Spleen (tissue), 11 donors: ENCODE results near the gene HSFX3. TPM values are rescaled to one million over a fixed set of nuclear protein-coding genes. Genes with fewer than 3 reads are reported as not detected.
"Not testable (repeated sequence)": the region's sequence is repeated elsewhere in the genome, so short reads cannot be mapped to it uniquely, and the experiment has no call there.

ENCODE experiments used
- DNase-seq: peaks from one replicate; pipeline ENCODE4 v3.0.0-alpha.2; 2020
- H3K27ac ChIP-seq, 8 donors: fragments of 200-600 bp; sonication (generic) in 7 of 8; 1 replicate in 4 of 8; 2 replicates in 4 of 8; pipeline versions ENCODE4 v1.5.0 to v1.8.0; 2016 to 2021; ENCODE audit warnings: inconsistent platforms in 4 of 8, mild to moderate bottlenecking in 4 of 8, moderate library complexity in 1 of 8
- H3K27me3 ChIP-seq, 7 donors: fragments of 200-600 bp; sonication (generic) in 6 of 7; replicated peaks in 1 of 7; 1 replicate in 4 of 7; 2 replicates in 3 of 7; pipeline versions ENCODE4 v1.5.0 to v1.8.0; 2016 to 2021; ENCODE audit warnings: inconsistent platforms in 3 of 7, mild to moderate bottlenecking in 1 of 7
- H3K36me3 ChIP-seq, 6 donors: fragments of 200-600 bp; sonication (generic) in 5 of 6; 1 replicate in 4 of 6; 2 replicates in 2 of 6; pipeline versions ENCODE4 v1.5.0 to v1.8.0; 2016 to 2021; ENCODE audit warnings: inconsistent platforms in 2 of 6
- H3K4me1 ChIP-seq, 6 donors: fragments of 200-600 bp; sonication (generic) in 5 of 6; 1 replicate in 3 of 6; 2 replicates in 3 of 6; pipeline versions ENCODE4 v1.5.0 to v1.8.0; 2016 to 2021; ENCODE audit warnings: inconsistent platforms in 3 of 6
- H3K4me3 ChIP-seq, 8 donors: fragments of 200-600 bp; sonication (generic) in 7 of 8; 1 replicate in 4 of 8; 2 replicates in 4 of 8; pipeline versions ENCODE4 v1.5.0 to v1.8.0; 2016 to 2021; ENCODE audit warnings: inconsistent platforms in 4 of 8, mild to moderate bottlenecking in 4 of 8, moderate library complexity in 2 of 8
- H3K9me3 ChIP-seq, 8 donors: fragments of 200-600 bp; sonication (generic) in 7 of 8; 1 replicate in 4 of 8; 2 replicates in 4 of 8; pipeline versions ENCODE4 v1.5.0 to v1.8.0; 2016 to 2021; ENCODE audit warnings: inconsistent platforms in 4 of 8
- POLR2A ChIP-seq, 3 donors: fragments of 450-650 bp; IDR thresholded peaks; one replicate each; pipeline ENCODE4 v1.5.1; 2017; ENCODE audit warnings: antibody characterized with exemption in 3 of 3, mild to moderate bottlenecking in 1 of 3
- POLR2AphosphoS5 ChIP-seq, 3 donors: sonication (generic); formaldehyde crosslinking; IDR thresholded peaks; one replicate each; pipeline ENCODE4 v1.5.1; 2017; ENCODE audit warnings: antibody characterized with exemption in 3 of 3
- WGBS, 5 donors: extraction: QIAGEN DNeasy Blood & Tissue Kit in 3 of 5; methylation state at CpG; one replicate each; pipeline versions ENCODE4 v1.1.5 to v1.1.7; 2013 to 2018; 5-methylcytosine and 5-hydroxymethylcytosine counted together
- intact Hi-C: fragments of 100-400 bp; cut with DNase I; formaldehyde crosslinking; loops from one replicate; pipeline ENCODE4 v1.15.0; 2023; ENCODE audit warnings: low total_unique reads
- polyA plus RNA-seq, 3 donors: library from polyadenylated mRNA; stranded (reverse); fragments of 200-250 nt; gene quantifications; one replicate each; pipeline ENCODE4 v1.2.1, GENCODE V29; 2013
- total RNA-seq, 7 donors: library from RNA; depleted of rRNA in 3 of 7; stranded (reverse); fragments of >200 nt in 3 of 7; fragmentation: NEBNext Ultra II Directional in 4 of 7; extraction: Animal tissue kit (Norgen Biotek cat#: 25700) in 4 of 7; gene quantifications; one replicate each; pipeline versions ENCODE4 v1.1.0 to v1.2.1, GENCODE V29; 2016 to 2021
- TF ChIP-seq, protein P1 (sequence below), 11 experiments: fragments of 200-600 bp in 7 of 11; fragments of 450-650 bp in 4 of 11; sonication (generic) in 4 of 11; IDR thresholded peaks in 8 of 11; conservative IDR thresholded peaks in 3 of 11; 1 replicate in 7 of 11; 2 replicates in 4 of 11; pipeline versions ENCODE4 v1.4.0 to v1.8.0; 2016 to 2021; ENCODE audit warnings: antibody characterized with exemption in 11 of 11, inconsistent platforms in 4 of 11, mild to moderate bottlenecking in 1 of 11
- donor health status: healthy with polysubstance abuse.
- donor health status: DM: no; HTN: no; CAD: no; lungs with moderate emphysema.
- donor health status: DM: no; HTN: no; CAD: no.
- donor health status: Bipolar disorder and iron deficiency.
- donor health status: healthy.
- donor health status: DM: no; HTN: no; CAD: no.
- donor health status: DM: yes; HTN: yes; CAD: no.

The HSFX3 gene
- total and polyA plus RNA-seq, 10 donors = 0.11 TPM; not detected in 9

DNA sequence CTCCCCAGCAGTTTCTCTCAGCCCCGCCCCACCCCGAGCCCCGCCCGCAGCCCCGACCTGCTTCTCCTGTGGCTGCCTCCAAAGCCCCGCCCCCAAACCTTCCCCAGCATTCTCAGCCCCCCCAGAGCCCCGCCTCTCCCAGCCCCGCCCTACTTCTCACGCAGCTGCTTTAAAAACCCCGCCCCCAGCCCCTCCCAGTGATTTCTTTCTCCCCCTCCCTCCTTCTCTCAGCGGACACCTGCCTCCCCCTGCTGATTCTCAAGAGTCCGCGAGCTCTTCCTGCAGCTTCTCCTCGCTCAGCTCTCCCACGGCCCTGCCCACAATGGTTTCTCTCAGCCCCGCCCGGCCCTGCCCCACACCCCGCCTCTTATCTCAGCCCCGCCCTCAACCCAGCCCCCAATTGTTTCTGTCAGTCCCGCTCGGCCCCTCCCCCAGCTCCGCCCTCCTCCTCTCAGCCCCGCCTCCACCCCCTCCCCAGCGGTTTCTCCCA, 9.5 kb downstream of the HSFX3 start:
- Histone ChIP-seq H3K27ac (peak overlapping the region; percentile 75 to 98 (median 94)), H3K4me1 (peaks cover 0 to 12% (median 9%) of the 10 kb centered on the region in 6 donors), H3K27me3 (no peaks in the 10 kb centered on the region), H3K4me3 (peak overlapping the region in 4 of 8 donors; percentile 54 to 79 (median 57)), H3K36me3 (peaks cover 0 to 3% (median 0%) of the 10 kb centered on the region in 6 donors), H3K9me3 (no peaks in the 10 kb centered on the region)
- TF ChIP-seq POLR2AphosphoS5 (IDR thresholded peaks at IDR 0.05) = no peak
- TF ChIP-seq, protein P1, sequence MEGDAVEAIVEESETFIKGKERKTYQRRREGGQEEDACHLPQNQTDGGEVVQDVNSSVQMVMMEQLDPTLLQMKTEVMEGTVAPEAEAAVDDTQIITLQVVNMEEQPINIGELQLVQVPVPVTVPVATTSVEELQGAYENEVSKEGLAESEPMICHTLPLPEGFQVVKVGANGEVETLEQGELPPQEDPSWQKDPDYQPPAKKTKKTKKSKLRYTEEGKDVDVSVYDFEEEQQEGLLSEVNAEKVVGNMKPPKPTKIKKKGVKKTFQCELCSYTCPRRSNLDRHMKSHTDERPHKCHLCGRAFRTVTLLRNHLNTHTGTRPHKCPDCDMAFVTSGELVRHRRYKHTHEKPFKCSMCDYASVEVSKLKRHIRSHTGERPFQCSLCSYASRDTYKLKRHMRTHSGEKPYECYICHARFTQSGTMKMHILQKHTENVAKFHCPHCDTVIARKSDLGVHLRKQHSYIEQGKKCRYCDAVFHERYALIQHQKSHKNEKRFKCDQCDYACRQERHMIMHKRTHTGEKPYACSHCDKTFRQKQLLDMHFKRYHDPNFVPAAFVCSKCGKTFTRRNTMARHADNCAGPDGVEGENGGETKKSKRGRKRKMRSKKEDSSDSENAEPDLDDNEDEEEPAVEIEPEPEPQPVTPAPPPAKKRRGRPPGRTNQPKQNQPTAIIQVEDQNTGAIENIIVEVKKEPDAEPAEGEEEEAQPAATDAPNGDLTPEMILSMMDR (IDR thresholded peaks at IDR 0.05 in 8 of 11, conservative IDR thresholded peaks at IDR 0.05 in 3 of 11) = no peak
- TF ChIP-seq POLR2A (IDR thresholded peaks at IDR 0.05) = no peak
- intact Hi-C loops = no loop called here
- DNase-seq = peak; percentile 95
- WGBS, 5 donors = 2 to 41% (median 3%) methylated on average over 12 to 24 of the region's 24 CpGs

DNA sequence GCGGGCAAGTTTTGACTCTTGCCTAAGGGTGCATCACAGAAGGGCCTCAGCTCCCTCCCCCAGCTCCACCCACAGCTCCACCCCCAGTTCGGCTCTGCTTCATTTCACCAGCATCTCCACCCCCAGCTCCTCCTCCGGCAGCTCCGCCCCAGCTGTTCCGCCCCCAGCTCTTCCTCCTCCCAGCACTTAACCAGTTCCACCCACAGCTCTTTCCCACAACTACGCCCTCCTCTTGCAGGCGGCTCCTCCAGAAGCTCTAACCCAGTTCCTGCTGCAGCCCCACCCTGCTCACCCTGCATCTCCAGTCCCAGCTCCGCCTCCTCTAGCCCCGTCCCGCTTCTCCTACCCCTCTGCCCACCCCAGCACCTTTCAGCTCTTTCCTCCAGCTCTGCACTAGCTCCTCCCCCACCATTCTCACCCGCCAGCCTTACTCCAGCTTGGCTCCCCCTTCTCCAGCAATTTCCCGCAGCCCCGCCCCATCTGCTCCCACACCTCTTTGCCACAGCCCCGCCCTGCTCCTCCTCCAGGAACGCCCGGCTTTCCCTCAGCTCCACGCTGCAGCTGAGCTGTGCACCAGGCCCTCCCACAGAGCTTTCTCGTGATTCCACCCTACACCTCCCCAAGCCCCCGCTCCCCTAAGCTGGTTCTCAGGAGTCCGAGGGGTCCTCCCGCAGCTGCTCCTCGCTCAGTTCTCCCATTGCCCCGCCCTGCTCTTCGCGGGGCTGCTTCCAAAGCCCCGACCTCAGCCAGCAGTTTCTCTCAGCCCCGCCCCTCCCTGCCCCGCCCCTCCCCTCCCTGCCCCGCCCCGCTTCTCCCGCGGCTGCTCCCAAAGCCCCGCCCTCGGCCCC, 10.2 kb downstream of the HSFX3 start:
- H3K27me3 ChIP-seq = no peaks in the 10 kb centered on the region
- H3K4me1 ChIP-seq = peaks cover 0 to 12% (median 9%) of the 10 kb centered on the region in 6 donors
- DNase-seq = peak; percentile 96
- H3K27ac ChIP-seq = peak overlapping the region in 7 of 8 donors; percentile 41 to 98 (median 96)
- H3K9me3 ChIP-seq = no peaks in the 10 kb centered on the region
- 1 to 42% (median 3%) methylated on average over 18 to 34 of the region's 34 CpGs for WGBS, 5 donors
- H3K36me3 ChIP-seq = peaks cover 0 to 2% (median 0%) of the 10 kb centered on the region in 6 donors
- TF ChIP-seq POLR2A (IDR thresholded peaks at IDR 0.05) (no peak), POLR2AphosphoS5 (IDR thresholded peaks at IDR 0.05) (peak; percentile 50 to 56 (median 50))
- intact Hi-C loops = no loop called here
- peak overlapping the region; percentile 28 to 79 (median 47) for H3K4me3 ChIP-seq

DNA sequence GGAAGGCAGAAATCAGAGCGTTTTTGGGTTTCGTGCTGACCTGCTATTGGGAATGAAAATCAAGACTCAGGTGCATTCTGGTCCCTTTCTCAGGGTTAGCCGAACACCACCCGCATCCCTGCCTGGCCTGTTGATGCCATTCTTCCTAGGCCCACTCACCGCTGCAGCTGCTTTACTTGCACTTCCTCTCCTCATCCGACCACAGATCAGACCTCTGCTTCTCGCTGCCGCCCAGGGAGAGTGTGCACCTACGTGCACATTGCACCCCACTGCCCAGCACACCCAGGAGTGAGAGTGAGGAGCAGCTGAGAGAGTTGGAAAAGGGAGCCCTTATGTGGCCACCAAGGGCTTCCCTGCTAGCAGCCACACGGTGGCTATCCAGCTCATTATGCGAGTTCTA, 12.2 kb downstream of the HSFX3 start:
- H3K36me3 ChIP-seq = peaks cover 0 to 12% (median 0%) of the 10 kb centered on the region in 6 donors
- WGBS, 5 donors = 49 to 88% (median 69%) methylated on average over 4 to 8 of the region's 11 CpGs
- H3K9me3 ChIP-seq, DNase-seq, H3K4me3 ChIP-seq, H3K27ac ChIP-seq, intact Hi-C loops, H3K27me3 ChIP-seq: not testable (repeated sequence)
- H3K4me1 ChIP-seq = peaks cover 0 to 12% (median 9%) of the 10 kb centered on the region in 6 donors

DNA sequence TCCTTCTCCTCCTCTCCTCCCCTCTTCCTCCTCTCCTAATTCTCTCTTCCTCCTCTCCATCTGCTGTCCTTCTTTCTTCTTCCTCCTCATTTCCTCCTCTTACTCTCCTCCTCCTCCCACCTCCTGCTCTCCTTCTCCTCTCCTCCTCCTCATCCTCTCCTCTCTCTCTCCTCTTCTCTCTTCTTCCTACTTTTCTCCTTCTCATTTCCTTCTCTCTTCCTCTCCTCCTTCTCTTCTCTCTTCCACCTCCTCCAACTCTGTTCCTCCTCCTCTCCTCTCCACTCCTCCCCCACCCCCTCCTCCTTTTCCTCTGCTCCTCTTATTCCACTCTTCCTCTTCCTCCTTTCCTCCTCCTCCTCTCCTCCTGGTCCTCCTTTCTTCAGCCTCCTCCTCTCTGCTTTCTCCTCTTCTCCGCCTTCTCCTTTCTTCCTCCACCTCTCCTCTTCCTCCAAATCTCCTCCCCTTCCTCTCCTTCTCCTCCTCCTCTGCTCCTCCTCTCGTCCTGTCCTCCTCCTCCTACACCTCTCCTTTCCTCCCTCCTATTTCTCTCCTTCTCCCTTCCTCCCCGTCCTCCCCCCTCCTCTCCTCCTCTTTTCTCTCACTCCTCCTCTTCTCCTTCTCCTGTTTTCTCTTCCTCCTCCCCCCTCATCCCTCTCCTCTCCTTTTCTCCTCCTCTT, 14.7 kb downstream of the HSFX3 start:
- intact Hi-C loops, H3K27ac ChIP-seq, H3K27me3 ChIP-seq, H3K9me3 ChIP-seq, DNase-seq, H3K4me1 ChIP-seq, H3K4me3 ChIP-seq: not testable (repeated sequence)
- H3K36me3 ChIP-seq = peaks cover 0 to 12% (median 0%) of the 10 kb centered on the region in 6 donors
- WGBS, 5 donors = 48 to 92% (median 72%) methylated on average over 3 of the region's 3 CpGs

DNA sequence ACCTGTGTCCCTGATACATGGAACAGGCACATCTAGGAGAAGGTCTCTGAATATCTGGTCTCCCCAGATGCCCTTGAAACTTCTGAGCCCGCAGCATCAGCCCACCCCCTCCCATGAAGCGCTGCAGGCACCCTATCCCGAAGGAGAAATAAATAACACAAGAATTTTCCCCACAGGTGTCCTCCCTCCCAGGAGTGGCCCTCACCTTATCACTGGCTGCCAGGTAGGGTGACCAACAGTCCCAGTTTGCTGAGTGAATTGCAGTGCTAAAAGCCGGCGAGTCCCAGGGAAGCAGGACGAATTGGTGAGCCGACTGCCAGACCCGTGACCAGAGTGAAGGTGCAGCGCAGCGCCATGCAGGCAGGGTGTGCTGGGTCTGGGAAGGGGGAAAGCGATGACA, 15.7 kb downstream of the HSFX3 start:
- H3K4me3 ChIP-seq, H3K27ac ChIP-seq, H3K9me3 ChIP-seq, H3K4me1 ChIP-seq, intact Hi-C loops, H3K27me3 ChIP-seq, DNase-seq: not testable (repeated sequence)
- WGBS, 5 donors = 83 to 100% (median 95%) methylated on average over 4 to 9 of the region's 11 CpGs
- H3K36me3 ChIP-seq = peaks cover 0 to 12% (median 0%) of the 10 kb centered on the region in 6 donors

DNA sequence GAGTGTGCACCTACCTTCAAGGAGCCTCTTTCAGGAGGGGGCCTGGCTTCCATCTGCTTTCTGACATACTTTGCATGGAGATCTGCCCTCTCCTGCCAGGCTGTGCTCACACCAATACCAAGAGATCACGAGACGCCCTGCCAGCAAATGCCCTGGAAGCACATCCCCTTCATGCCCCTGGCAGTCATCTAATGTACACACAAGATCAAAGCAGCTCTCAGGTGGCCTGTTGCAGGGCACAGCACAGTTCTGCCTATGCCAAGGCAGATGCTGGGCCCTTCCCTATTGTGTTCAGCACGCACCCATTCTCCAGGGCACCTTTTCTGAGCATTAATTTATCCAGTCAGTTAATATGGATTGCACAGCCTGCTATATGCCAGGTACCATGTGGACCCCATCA, 16.9 kb downstream of the HSFX3 start:
- peaks cover 0 to 12% (median 0%) of the 10 kb centered on the region in 6 donors for H3K36me3 ChIP-seq
- H3K27me3 ChIP-seq, H3K27ac ChIP-seq, H3K9me3 ChIP-seq, DNase-seq, H3K4me1 ChIP-seq, H3K4me3 ChIP-seq, intact Hi-C loops: not testable (repeated sequence)
- whole genome bisulfite sequencing, 5 donors = 100% methylated on average over 1 of the region's 3 CpGs; no CpG with 5 or more reads in 4 of the 5 donors
